Lung (tissue), 12 donors: ENCODE measurements around the gene SLC6A17. TPM values are rescaled to one million over a fixed set of nuclear protein-coding genes. Genes with fewer than 3 reads are reported as not detected.

Source experiments
- ATAC-seq: fragments of 200-7000 bp; cut with Tn5 transposase; one replicate; pipeline ENCODE4 v1.9.1; 2020; ENCODE audit warnings: moderate number of reproducible peaks; ENCODE audit not compliant: insufficient read depth, low FRiP score
- DNase-seq, 3 donors: peaks; one replicate each; pipeline ENCODE4 v3.0.0-alpha.2; 2013 to 2017
- H3K27ac ChIP-seq, 2 donors: one replicate each; pipeline ENCODE4 v1.5.1; 2013; ENCODE audit warnings: mild to moderate bottlenecking in 2 of 2, moderate library complexity in 2 of 2, control low read depth in 1 of 2, inconsistent platforms in 1 of 2, low read depth in 1 of 2, low read length in 1 of 2
- H3K27me3 ChIP-seq, 3 donors: one replicate each; pipeline ENCODE4 v1.5.1; 2013; ENCODE audit warnings: low read length in 2 of 3; ENCODE audit not compliant: control insufficient read depth in 3 of 3, insufficient read depth in 3 of 3
- H3K36me3 ChIP-seq, 4 donors: one replicate each; pipeline ENCODE4 v1.5.1; 2013; ENCODE audit warnings: low read length in 4 of 4, mild to moderate bottlenecking in 1 of 4, moderate library complexity in 1 of 4; ENCODE audit not compliant: control insufficient read depth in 4 of 4, insufficient read depth in 4 of 4
- H3K4me1 ChIP-seq, 5 donors: one replicate each; pipeline ENCODE4 v1.5.1; 2013; ENCODE audit warnings: low read length in 5 of 5, mild to moderate bottlenecking in 2 of 5, moderate library complexity in 1 of 5; ENCODE audit not compliant: control insufficient read depth in 5 of 5, insufficient read depth in 5 of 5
- H3K4me3 ChIP-seq: one replicate; pipeline ENCODE4 v1.5.1; 2013; ENCODE audit warnings: mild to moderate bottlenecking, control low read depth, moderate library complexity
- H3K9ac ChIP-seq, 2 donors: one replicate each; pipeline ENCODE4 v1.5.1; 2013; ENCODE audit warnings: low read length in 2 of 2, control low read depth in 1 of 2; ENCODE audit not compliant: insufficient read depth in 1 of 2
- H3K9me3 ChIP-seq, 4 donors: one replicate each; pipeline ENCODE4 v1.5.1; 2013; ENCODE audit warnings: low read length in 3 of 4, mild to moderate bottlenecking in 1 of 4, moderate library complexity in 1 of 4; ENCODE audit not compliant: control insufficient read depth in 4 of 4, insufficient read depth in 3 of 4
- WGBS, 2 donors: extraction: QIAGEN DNeasy Blood & Tissue Kit; methylation state at CpG; one replicate each; pipeline ENCODE4 v1.1.7; 2013; 5-methylcytosine and 5-hydroxymethylcytosine counted together
- polyA plus RNA-seq, 2 donors: library from polyadenylated mRNA; stranded (reverse); fragments of 200-250 nt; gene quantifications; one replicate each; pipeline ENCODE4 v1.2.1, GENCODE V29; 2013
- total RNA-seq, 2 donors: library from RNA; depleted of rRNA in 1 of 2; stranded (reverse); fragments of >200 nt in 1 of 2; gene quantifications; one replicate each; pipeline ENCODE4 v1.2.1, GENCODE V29; 2014 to 2021
- TF ChIP-seq, protein P1 (sequence below): IDR thresholded peaks from 2 replicates; pipeline ENCODE4 v1.5.1; 2012; ENCODE audit warnings: mild to moderate bottlenecking; ENCODE audit errors: control extremely low read depth, extremely low read depth
- donor health status: control.
- donor health status: control.
- donor health status: Bipolar disorder and iron deficiency.
- donor health status: healthy.
- donor health status: DM: yes; HTN: yes; CAD: no.

The SLC6A17 gene
- total and polyA plus RNA-seq, 4 donors: 0.02 to 0.09 (median 0.03) TPM

DNA sequence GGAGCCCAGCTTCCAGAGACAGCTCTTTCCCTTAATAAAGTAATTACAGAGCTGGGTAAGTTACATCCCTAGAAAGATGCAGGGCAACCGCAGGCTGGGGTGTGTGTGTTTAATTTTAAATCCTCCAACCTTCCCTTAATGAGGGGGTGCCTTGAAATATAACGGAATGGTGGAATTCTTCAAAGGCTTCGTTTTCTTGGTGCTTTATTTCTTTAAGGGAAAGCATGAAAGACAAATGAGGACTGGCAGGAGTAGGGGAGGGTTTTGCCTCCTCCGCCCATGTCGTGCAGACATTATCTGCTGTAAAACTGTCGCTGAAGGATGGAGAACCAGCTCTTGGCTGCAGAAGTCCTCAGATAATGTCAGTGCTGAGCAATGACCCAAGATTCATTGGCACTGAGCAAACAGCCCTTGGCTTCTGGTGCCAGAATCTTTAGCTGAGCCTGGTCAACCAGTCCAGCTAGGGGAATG lies 15.5 kb downstream of the SLC6A17 start:
- H3K4me1 ChIP-seq: no peaks in the 10 kb centered on the region
- H3K36me3 ChIP-seq: no peaks in the 10 kb centered on the region
- no peak for DNase-seq
- H3K9ac ChIP-seq: no peak overlapping the region
- 77 to 83% methylated on average over 6 of the region's 6 CpGs for WGBS, 2 donors
- TF ChIP-seq, protein P1, sequence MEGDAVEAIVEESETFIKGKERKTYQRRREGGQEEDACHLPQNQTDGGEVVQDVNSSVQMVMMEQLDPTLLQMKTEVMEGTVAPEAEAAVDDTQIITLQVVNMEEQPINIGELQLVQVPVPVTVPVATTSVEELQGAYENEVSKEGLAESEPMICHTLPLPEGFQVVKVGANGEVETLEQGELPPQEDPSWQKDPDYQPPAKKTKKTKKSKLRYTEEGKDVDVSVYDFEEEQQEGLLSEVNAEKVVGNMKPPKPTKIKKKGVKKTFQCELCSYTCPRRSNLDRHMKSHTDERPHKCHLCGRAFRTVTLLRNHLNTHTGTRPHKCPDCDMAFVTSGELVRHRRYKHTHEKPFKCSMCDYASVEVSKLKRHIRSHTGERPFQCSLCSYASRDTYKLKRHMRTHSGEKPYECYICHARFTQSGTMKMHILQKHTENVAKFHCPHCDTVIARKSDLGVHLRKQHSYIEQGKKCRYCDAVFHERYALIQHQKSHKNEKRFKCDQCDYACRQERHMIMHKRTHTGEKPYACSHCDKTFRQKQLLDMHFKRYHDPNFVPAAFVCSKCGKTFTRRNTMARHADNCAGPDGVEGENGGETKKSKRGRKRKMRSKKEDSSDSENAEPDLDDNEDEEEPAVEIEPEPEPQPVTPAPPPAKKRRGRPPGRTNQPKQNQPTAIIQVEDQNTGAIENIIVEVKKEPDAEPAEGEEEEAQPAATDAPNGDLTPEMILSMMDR: no peak
- H3K27me3 ChIP-seq: peaks cover 0 to 4% (median 2%) of the 10 kb centered on the region in 3 donors
- H3K27ac ChIP-seq: no peak overlapping the region
- no peak overlapping the region for H3K4me3 ChIP-seq
- peaks cover 0 to 11% (median 0%) of the 10 kb centered on the region in 4 donors for H3K9me3 ChIP-seq
- ATAC-seq: no peak

DNA sequence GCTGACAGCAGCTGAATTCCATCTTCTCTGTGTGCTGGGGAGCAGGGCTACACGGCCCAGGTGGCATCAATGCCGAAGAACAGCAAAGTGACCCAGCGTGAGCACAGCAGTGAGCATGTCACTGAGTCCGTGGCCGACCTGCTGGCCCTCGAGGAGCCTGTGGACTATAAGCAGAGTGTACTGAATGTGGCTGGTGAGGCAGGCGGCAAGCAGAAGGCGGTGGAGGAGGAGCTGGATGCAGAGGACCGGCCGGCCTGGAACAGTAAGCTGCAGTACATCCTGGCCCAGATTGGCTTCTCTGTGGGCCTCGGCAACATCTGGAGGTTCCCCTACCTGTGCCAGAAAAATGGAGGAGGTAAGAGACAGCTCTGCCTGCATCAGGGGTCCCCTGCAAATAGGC lies 16.6 kb downstream of the SLC6A17 start:
- TF ChIP-seq, protein P1: no peak
- peaks cover 0 to 5% (median 0%) of the 10 kb centered on the region in 4 donors for H3K9me3 ChIP-seq
- H3K27ac ChIP-seq: no peak overlapping the region
- H3K4me1 ChIP-seq: no peaks in the 10 kb centered on the region
- WGBS, 2 donors: 85 to 91% methylated on average over 11 of the region's 11 CpGs
- no peak overlapping the region for H3K9ac ChIP-seq
- DNase-seq (no peak), ATAC-seq (no peak)
- H3K36me3 ChIP-seq: no peaks in the 10 kb centered on the region
- peaks cover 0 to 7% (median 2%) of the 10 kb centered on the region in 3 donors for H3K27me3 ChIP-seq
- no peak overlapping the region for H3K4me3 ChIP-seq

DNA sequence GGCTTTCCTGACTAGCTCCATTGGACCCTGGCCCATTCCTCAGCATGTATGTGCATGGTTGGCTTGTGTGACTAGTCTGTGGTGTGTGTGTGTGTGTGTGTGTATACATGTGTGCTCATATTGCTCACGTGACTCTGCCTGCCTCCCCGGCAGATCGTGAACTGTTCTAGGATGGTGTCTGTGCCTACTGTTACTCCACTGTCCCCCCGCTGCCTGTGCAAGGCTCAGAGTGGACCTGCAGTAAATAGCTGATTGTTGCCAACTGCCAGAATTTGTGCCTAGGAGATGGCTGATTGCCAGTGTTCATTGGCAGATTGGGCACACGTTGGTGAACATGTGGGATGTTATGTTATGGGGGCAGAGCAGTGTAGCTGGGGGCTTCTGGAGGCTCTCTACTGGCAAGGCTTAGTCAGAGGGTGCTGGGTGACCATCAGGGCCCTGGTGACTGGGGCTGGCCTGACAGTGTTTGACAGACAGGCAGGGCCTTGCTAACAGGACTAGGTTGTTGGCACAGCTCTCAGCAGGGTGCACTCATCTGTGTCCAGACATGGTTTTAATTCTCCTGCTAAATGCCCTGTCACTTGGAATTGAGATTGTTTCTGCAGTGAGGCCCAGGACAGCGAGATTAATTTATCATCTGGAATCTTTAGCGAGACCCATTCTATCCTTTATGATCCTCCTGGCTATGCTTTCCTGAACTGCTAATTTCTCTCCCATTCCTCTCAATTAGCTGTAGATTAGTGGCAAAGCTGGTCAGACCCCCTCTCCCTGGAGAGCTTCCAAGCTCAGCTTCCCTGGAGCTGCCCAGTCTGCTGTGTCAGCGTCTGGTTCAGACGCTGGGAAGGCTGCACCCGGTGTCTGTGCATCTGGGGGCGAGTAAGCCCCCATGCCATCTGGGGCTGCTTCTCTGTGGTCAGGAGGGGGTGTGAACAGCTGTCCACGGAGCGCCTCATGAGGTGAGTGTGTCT lies 20.8 kb downstream of the SLC6A17 start:
- H3K36me3 ChIP-seq: no peaks in the 10 kb centered on the region
- peaks cover 0 to 3% (median 0%) of the 10 kb centered on the region in 4 donors for H3K9me3 ChIP-seq
- H3K27ac ChIP-seq: no peak overlapping the region
- no peak overlapping the region for H3K9ac ChIP-seq
- no peak overlapping the region for H3K4me3 ChIP-seq
- H3K4me1 ChIP-seq: no peaks in the 10 kb centered on the region
- TF ChIP-seq, protein P1: no peak
- DNase-seq: no peak
- no peak for ATAC-seq
- WGBS, 2 donors: 71% methylated on average over 13 of the region's 13 CpGs
- H3K27me3 ChIP-seq: peaks cover 0 to 5% (median 3%) of the 10 kb centered on the region in 3 donors
